A673 (cell line): ENCODE results near the gene STARD3NL.
"Not testable (repeated sequence)": the region's sequence is repeated elsewhere in the genome, so short reads cannot be mapped to it uniquely, and the experiment has no call there.

Experiments used
- CTCF ChIP-seq: fragments of 300-800, 200-600 bp; sonication (generic); conservative IDR thresholded peaks from 2 replicates; pipeline ENCODE4 v1.5.1; 2017; ENCODE audit warnings: low read depth, mild to moderate bottlenecking, antibody characterized with exemption, low read length, moderate library complexity, mixed read lengths
- EZH2 ChIP-seq: fragments of 200-600 bp; sonication (generic); IDR thresholded peaks from 2 replicates; pipeline ENCODE4 v1.6.1; 2017; ENCODE audit warnings: borderline replicate concordance, low read depth, mild to moderate bottlenecking, mixed read lengths, antibody characterized with exemption, low read length; ENCODE audit not compliant: poor library complexity, severe bottlenecking

GRCh38 chr7:38270405-38270804 is 92.4 kb downstream of the STARD3NL start:
- not testable (repeated sequence) for TF ChIP-seq CTCF, EZH2
